ENCODE results near the gene CCBE1.

CCBE1 gene

GRCh38 chr18:59640721-59641120, 56.5 kb downstream of the CCBE1 start:
- TF ChIP-seq ZNF274 (IDR thresholded peaks at IDR 0.05; ENCODE audit: low read depth, low read length) = no peak
- no peak overlapping the region for H3K4me3 ChIP-seq (ENCODE audit: low read length)

DNA sequence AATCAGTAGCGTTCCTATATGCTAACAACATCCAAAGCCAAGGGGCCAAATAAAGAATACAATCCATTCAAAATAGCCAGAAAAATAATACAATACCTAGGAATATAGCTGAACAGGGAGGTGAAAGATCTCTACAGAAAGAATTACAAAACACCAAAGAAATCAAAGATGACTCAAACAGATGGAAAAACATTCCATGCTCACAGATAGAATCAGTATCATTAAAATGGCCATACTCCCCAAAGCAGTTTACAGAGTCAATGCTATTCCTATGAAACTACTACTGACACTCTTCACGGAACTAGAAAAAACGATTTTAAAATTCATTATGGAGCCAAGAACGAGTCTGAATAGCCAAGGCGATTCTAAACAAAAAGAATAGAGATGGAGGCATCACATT, 57.4 kb downstream of the CCBE1 start:
- TF ChIP-seq ZNF274 (IDR thresholded peaks at IDR 0.05; ENCODE audit: low read depth, low read length) = no peak

GRCh38 chr18:59639136-59639535, 58.1 kb downstream of the CCBE1 start:
- TF ChIP-seq ZNF274 (IDR thresholded peaks at IDR 0.05; ENCODE audit: low read depth, low read length) = no peak
- H3K4me3 ChIP-seq (ENCODE audit: low read length) = no peak overlapping the region

More for the DNA sequence above, 57.4 kb downstream of the CCBE1 start:
- H3K4me3 ChIP-seq (ENCODE audit: low read length) = no peak overlapping the region

- H3K4me3 ChIP-seq (ENCODE audit: low read length) = no peak overlapping the region
- no peak for TF ChIP-seq ZNF274 (IDR thresholded peaks at IDR 0.05; ENCODE audit: low read depth, low read length)
These were observed 63.2 kb downstream of the CCBE1 start for GRCh38 chr18:59633961-59634485.

DNA sequence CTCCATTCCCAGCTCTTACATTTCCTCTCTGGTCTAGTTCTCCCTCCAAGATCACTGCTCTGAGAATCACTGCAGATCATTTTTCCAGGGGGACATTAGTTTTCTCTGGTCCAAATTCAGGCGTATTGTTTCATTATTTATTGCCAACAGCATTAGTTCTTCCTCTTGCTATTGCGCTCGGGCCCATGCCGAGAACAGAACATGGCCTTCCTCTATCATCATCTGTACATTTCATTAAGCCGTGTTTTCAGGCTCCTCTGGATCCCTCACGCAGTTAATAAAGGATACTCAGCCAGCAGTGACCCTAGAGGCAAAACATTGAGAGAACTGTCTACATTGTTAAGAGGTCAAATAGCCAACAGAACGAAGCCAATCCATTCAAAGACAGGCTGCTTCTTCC, 63.9 kb downstream of the CCBE1 start:
- TF ChIP-seq ZNF274 (IDR thresholded peaks at IDR 0.05; ENCODE audit: low read depth, low read length) = no peak
- H3K4me3 ChIP-seq (ENCODE audit: low read length) = no peak overlapping the region

- no peak overlapping the region for H3K4me3 ChIP-seq (ENCODE audit: low read length)
- no peak for TF ChIP-seq ZNF274 (IDR thresholded peaks at IDR 0.05; ENCODE audit: low read depth, low read length)
These were observed 65.5 kb downstream of the CCBE1 start for GRCh38 chr18:59631583-59632181.

DNA sequence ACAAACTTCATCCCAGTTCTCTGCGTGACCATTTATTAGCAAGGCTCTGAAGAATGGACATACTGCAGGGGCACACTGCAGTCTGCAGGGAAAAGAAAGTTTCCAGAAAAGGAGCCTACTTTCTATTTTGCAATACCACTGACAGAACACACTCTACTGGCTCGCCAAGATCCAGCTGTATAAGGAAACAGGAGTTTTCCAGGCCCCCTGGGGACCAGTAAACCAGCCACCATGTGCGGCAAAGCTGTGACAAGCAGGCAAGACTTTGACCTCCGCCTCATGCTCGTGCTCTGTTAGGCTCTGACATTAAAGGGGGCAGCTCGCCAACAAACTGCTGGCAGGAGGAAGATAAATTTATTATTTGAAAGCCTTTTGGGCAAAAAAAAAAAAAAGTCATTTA, 67.3 kb downstream of the CCBE1 start:
- TF ChIP-seq ZNF274 (IDR thresholded peaks at IDR 0.05; ENCODE audit: low read depth, low read length) = no peak
- H3K4me3 ChIP-seq (ENCODE audit: low read length) = no peak overlapping the region

DNA sequence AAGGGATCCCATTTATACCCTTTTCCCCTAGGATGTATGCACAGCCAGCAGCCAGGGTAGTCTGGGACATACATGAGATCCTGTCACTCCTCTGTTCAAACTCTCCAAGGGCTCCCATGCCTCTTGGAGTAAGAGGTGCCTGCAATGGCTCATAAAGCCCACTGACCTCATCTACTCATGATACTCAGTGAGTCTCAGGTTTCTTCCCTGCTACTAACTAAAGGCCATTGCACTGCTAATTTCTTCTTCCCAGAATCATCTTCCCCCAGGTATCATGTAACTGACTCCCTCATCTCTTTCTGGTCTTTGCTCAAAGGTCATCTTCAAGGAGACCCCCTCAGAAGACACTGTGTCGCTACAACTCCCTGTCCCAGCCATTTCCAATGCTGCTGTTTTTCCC, 68.2 kb downstream of the CCBE1 start:
- no peak overlapping the region for H3K4me3 ChIP-seq (ENCODE audit: low read length)
- TF ChIP-seq ZNF274 (IDR thresholded peaks at IDR 0.05; ENCODE audit: low read depth, low read length) = no peak

- H3K4me3 ChIP-seq (ENCODE audit: low read length) = no peak overlapping the region
- no peak for TF ChIP-seq ZNF274 (IDR thresholded peaks at IDR 0.05; ENCODE audit: low read depth, low read length)
These were observed 69.8 kb downstream of the CCBE1 start for GRCh38 chr18:59627414-59627813.

GRCh38 chr18:59624369-59624765, 72.9 kb downstream of the CCBE1 start:
- TF ChIP-seq ZNF274 (IDR thresholded peaks at IDR 0.05; ENCODE audit: low read depth, low read length) = no peak
- H3K4me3 ChIP-seq (ENCODE audit: low read length) = no peak overlapping the region

DNA sequence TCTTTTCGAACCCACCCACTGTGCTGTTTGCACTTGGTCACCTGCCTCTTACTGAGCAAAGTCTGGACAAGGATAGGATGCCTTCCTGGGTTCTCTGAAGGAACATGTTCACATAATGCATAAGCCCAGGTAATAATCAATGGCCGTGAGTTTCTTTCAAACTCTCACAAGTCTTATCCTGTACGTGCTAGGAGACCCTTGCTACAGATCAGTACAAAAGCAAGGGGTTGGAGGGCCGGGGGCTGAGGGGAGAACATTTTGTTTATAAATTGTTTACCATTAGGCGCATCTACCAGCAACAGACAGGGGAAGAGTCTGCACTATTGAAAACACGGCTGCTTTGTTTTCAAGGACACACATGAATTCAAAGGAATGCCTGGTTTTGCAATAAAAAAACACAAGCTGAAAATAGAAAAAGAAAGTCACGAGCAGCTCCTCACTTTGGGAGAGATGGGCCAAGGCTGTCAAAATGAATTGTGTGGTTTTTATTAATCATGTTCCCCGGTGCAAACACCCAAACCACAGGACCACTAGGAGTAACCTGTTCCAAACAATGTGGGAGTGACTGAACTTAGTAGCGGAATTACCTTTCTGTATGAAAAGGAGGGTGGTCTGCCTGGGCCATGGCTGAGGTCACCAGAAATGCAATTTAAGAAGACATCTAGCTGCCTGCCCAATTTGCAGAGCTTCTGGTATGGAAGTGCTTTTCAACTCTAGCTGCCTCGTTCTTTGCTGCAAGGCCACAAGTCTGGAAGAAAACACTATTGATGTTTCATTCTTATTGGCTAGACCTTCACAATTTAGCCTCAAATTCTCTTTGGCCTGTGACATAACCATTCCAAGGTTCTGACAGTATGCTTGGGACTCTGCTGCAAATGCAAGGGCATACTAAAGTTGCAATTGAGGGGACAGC, 73.5 kb downstream of the CCBE1 start:
- H3K4me3 ChIP-seq (ENCODE audit: low read length) = no peak overlapping the region
- TF ChIP-seq ZNF274 (IDR thresholded peaks at IDR 0.05; ENCODE audit: low read depth, low read length) = no peak

DNA sequence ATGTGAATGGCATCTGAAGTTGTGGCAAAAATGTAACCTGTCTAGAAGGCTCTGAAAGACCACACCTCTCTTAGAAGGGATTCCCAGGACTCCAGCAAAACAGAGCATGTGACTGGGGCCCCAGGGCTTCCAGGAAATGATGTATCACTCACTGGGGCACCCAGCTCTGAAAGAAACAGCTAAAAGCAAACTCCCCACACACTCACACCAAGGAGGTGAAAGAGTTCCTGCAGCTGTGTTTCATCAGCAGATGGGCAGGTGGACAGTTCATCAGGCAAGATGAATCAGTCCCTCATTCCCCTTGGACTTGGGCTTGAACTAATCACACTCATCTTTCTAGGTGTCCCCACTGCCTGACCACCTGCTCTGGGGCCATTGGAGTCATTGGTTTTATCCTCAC, 76.2 kb downstream of the CCBE1 start:
- no peak overlapping the region for H3K4me3 ChIP-seq (ENCODE audit: low read length)
- no peak for TF ChIP-seq ZNF274 (IDR thresholded peaks at IDR 0.05; ENCODE audit: low read depth, low read length)

DNA sequence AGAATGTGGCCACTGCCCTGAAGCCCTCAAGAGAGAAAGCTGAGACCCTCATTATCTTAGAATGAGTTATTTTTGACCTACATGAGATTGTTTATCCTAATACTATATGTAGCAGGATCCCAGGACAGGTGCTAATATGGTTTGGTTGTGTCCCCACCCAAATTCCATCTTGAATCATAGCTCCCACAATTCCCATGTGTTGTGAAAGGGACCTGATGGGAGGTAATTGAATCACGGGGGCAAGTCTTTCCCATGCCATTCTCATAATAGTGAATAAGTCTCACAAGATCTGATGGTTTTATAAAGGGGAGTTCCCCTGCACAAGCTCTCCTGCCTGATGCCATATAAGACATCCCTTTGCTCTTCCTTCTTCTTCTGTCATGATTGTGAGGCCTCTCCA, 76.8 kb downstream of the CCBE1 start:
- no peak overlapping the region for H3K4me3 ChIP-seq (ENCODE audit: low read length)
- no peak for TF ChIP-seq ZNF274 (IDR thresholded peaks at IDR 0.05; ENCODE audit: low read depth, low read length)

- no peak overlapping the region for H3K4me3 ChIP-seq (ENCODE audit: low read length)
- no peak for TF ChIP-seq ZNF274 (IDR thresholded peaks at IDR 0.05; ENCODE audit: low read depth, low read length)
These were observed 77.4 kb downstream of the CCBE1 start for GRCh38 chr18:59619816-59620215.

DNA sequence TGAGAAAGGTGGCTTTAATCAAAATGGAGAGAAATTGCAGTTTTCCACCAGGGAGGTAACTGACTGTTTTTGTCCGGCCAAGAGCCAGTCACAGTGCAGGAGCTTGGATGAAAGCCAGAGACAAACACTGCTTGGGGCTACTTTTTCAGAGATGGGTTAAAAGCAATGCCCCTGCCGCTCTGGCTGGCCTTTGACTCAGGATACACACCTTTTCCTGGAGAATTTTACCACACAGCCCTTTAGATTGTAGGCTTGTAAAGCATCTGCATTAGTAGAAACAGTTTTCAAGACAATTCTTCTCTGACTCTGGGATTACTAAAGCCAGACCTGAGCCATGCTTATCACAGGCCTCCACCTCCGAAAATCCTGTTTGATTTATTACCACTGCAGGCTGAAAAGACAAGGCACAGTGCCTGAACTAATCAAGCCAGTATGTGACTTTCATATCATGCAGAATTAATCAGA, 79.7 kb downstream of the CCBE1 start:
- no peak for TF ChIP-seq ZNF274 (IDR thresholded peaks at IDR 0.05; ENCODE audit: low read depth, low read length)
- no peak overlapping the region for H3K4me3 ChIP-seq (ENCODE audit: low read length)

Data from GM08714 (cell line).